Nephron (organoid): ENCODE measurements around the gene PSME1.
A peak's percentile ranks its signal among the peaks of the same experiment; 100 is the strongest.

Experiments
- H3K27ac Mint-ChIP-seq, 3 experiments: 2 replicates each; pipeline ENCODE4 v1.8.0; 2020; ENCODE audit warnings: mixed read lengths in 3 of 3, mild to moderate bottlenecking in 2 of 3, moderate library complexity in 1 of 3
- H3K27me3 Mint-ChIP-seq: 2 replicates; pipeline ENCODE4 v1.8.0; 2021; ENCODE audit warnings: low read depth, mild to moderate bottlenecking, moderate library complexity, mixed read lengths
- H3K36me3 Mint-ChIP-seq: 2 replicates; pipeline ENCODE4 v1.8.0; 2020; ENCODE audit warnings: low read depth, mixed read lengths
- H3K4me1 Mint-ChIP-seq: 2 replicates; pipeline ENCODE4 v1.8.0; 2020; ENCODE audit warnings: mixed read lengths
- H3K4me3 Mint-ChIP-seq, 3 experiments: 2 replicates each; pipeline ENCODE4 v1.8.0; 2020; ENCODE audit warnings: mild to moderate bottlenecking in 3 of 3, mixed read lengths in 3 of 3, moderate library complexity in 2 of 3
- H3K9me3 Mint-ChIP-seq: 2 replicates; pipeline ENCODE4 v1.8.0; 2020; ENCODE audit warnings: mixed read lengths
- CTCF ChIP-seq, 3 experiments: fragments of 200-600 bp; sonication (generic); IDR thresholded peaks; one replicate each; pipeline ENCODE4 v1.5.0; 2021; ENCODE audit warnings: antibody characterized with exemption in 3 of 3; ENCODE audit not compliant: unreplicated experiment in 3 of 3

Gene PSME1

GRCh38 chr14:24110523-24110922 is 25.5 kb upstream of the PSME1 start:
- Mint-ChIP-seq H3K4me3 (peak overlapping the region in 2 of 3 experiments; percentile 7 to 40), H3K9me3 (no peaks in the 10 kb centered on the region), H3K36me3 (peaks cover 4% of the 10 kb centered on the region), H3K4me1 (peaks cover 12% of the 10 kb centered on the region), H3K27me3 (no peaks in the 10 kb centered on the region), H3K27ac (peak overlapping the region in 1 of 3 experiments; percentile 35)
- TF ChIP-seq CTCF (IDR thresholded peaks at IDR 0.05; ENCODE audit: unreplicated experiment in 3 of 3) = no peak

- peaks cover 25% of the 10 kb centered on the region for H3K4me1 Mint-ChIP-seq
- H3K36me3 Mint-ChIP-seq = peaks cover 21% of the 10 kb centered on the region
- no peak for TF ChIP-seq CTCF (IDR thresholded peaks at IDR 0.05; ENCODE audit: unreplicated experiment in 3 of 3)
- no peaks in the 10 kb centered on the region for H3K9me3 Mint-ChIP-seq
- peak overlapping the region; percentile 96 to 99 (median 99) for H3K4me3 Mint-ChIP-seq
- no peaks in the 10 kb centered on the region for H3K27me3 Mint-ChIP-seq
- H3K27ac Mint-ChIP-seq = peak overlapping the region; percentile 100
These were observed 22.6 kb upstream of the PSME1 start for GRCh38 chr14:24113379-24113800.

GRCh38 chr14:24113801-24114531 is 22.0 kb upstream of the PSME1 start:
- no peak for TF ChIP-seq CTCF (IDR thresholded peaks at IDR 0.05; ENCODE audit: unreplicated experiment in 3 of 3)
- Mint-ChIP-seq H3K9me3 (no peaks in the 10 kb centered on the region), H3K36me3 (peaks cover 27% of the 10 kb centered on the region), H3K4me1 (peaks cover 20% of the 10 kb centered on the region), H3K27me3 (no peaks in the 10 kb centered on the region), H3K4me3 (peak overlapping the region; percentile 96 to 99 (median 99)), H3K27ac (peak overlapping the region; percentile 100)

GRCh38 chr14:24114532-24115421 is 21.2 kb upstream of the PSME1 start, which contains the start of the genes DCAF11 and NRL:
DCAF11 (plus strand) TSS chr14:24114777; CDS start chr14:24115595, 818 bp downstream.
NRL (minus strand) TSS chr14:24114949; CDS start chr14:24082848, 32,101 bp downstream.
- H3K36me3 Mint-ChIP-seq = peaks cover 35% of the 10 kb centered on the region
- no peak for TF ChIP-seq CTCF (IDR thresholded peaks at IDR 0.05; ENCODE audit: unreplicated experiment in 3 of 3)
- no peaks in the 10 kb centered on the region for H3K27me3 Mint-ChIP-seq
- peak within 1 kb of the TSS; percentile 96 to 99 (median 99) for H3K4me3 Mint-ChIP-seq
- no peaks in the 10 kb centered on the region for H3K9me3 Mint-ChIP-seq
- peaks cover 20% of the 10 kb centered on the region for H3K4me1 Mint-ChIP-seq
- peak within 1 kb of the TSS; percentile 100 for H3K27ac Mint-ChIP-seq

- TF ChIP-seq CTCF (IDR thresholded peaks at IDR 0.05; ENCODE audit: unreplicated experiment in 3 of 3) = no peak
- no peaks in the 10 kb centered on the region for H3K9me3 Mint-ChIP-seq
- H3K4me3 Mint-ChIP-seq = peak overlapping the region; percentile 96 to 99 (median 99)
- H3K36me3 Mint-ChIP-seq = peaks cover 36% of the 10 kb centered on the region
- peaks cover 20% of the 10 kb centered on the region for H3K4me1 Mint-ChIP-seq
- H3K27ac Mint-ChIP-seq = peak overlapping the region; percentile 100
- H3K27me3 Mint-ChIP-seq = no peaks in the 10 kb centered on the region
These were observed 20.4 kb upstream of the PSME1 start for GRCh38 chr14:24115422-24116127.
